Thoracic aorta (tissue), 2 donors: ENCODE measurements around the gene C5orf63. TPM values are rescaled to one million over a fixed set of nuclear protein-coding genes. Genes with fewer than 3 reads are reported as not detected.

Experiments
- ATAC-seq: fragments of 150-250 bp; one replicate; pipeline ENCODE4 v1.8.0; 2017; ENCODE audit warnings: low read depth; ENCODE audit not compliant: insufficient number of reproducible peaks, low FRiP score
- DNase-seq: peaks from one replicate; pipeline ENCODE4 v3.0.0-alpha.2; 2020; ENCODE audit warnings: low spot score
- H3K27ac ChIP-seq, 2 donors: fragments of 200-600 bp; sonication (generic); 1 replicate in 1 of 2; 2 replicates in 1 of 2; pipeline ENCODE4 v1.5.1; 2016; ENCODE audit warnings: mild to moderate bottlenecking in 2 of 2, moderate library complexity in 2 of 2
- H3K27me3 ChIP-seq: fragments of 200-600 bp; sonication (generic); replicated peaks from 2 replicates; pipeline ENCODE4 v1.6.0; 2016; ENCODE audit warnings: mild to moderate bottlenecking; ENCODE audit not compliant: insufficient read depth
- H3K36me3 ChIP-seq: fragments of 200-600 bp; sonication (generic); one replicate; pipeline ENCODE4 v1.5.1; 2016
- H3K4me1 ChIP-seq, 2 donors: fragments of 200-600 bp; sonication (generic); 1 replicate in 1 of 2; 2 replicates in 1 of 2; pipeline versions ENCODE4 v1.5.1 to v1.6.0; 2016; ENCODE audit warnings: low read depth in 2 of 2, mild to moderate bottlenecking in 1 of 2; ENCODE audit not compliant: control insufficient read depth in 1 of 2
- H3K4me3 ChIP-seq: fragments of 200-600 bp; sonication (generic); 2 replicates; pipeline ENCODE4 v1.5.1; 2016; ENCODE audit warnings: mild to moderate bottlenecking
- H3K9me3 ChIP-seq: fragments of 200-600 bp; sonication (generic); 2 replicates; pipeline ENCODE4 v1.5.1; 2016
- total RNA-seq, 2 donors: library from RNA; depleted of rRNA; stranded (reverse); fragments of >200 nt; gene quantifications; one replicate each; pipeline versions ENCODE4 v1.1.0 to v1.2.3, GENCODE V29; 2016
- TF ChIP-seq, protein P1 (sequence below): fragments of 200-600 bp; sonication (generic); IDR thresholded peaks from one replicate; pipeline ENCODE4 v1.5.1; 2019; ENCODE audit warnings: antibody characterized with exemption

The C5orf63 gene
- total RNA-seq, 2 donors from 2014 or later = 1.1 to 2.0 TPM

DNA sequence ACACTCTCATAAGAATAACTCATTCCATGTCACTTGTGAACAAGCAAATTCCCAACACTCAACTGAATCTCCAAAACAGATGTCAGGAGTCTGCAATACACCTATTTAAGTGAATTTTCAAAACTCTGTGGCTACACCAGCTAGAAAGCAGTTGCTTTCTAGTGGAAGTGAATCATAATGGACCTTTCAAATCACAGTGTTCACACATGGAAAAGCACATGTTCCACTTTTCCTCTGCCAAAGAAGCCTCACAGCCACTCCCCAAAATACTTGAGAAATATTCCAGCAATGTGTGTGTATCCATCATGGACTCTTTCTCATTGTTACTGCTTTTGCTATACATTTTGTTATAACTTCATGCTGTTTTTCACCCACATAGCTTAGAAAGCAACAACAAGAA lies 60.4 kb downstream of the C5orf63 start:
- H3K9me3 ChIP-seq = no peaks in the 10 kb centered on the region
- TF ChIP-seq, protein P1, sequence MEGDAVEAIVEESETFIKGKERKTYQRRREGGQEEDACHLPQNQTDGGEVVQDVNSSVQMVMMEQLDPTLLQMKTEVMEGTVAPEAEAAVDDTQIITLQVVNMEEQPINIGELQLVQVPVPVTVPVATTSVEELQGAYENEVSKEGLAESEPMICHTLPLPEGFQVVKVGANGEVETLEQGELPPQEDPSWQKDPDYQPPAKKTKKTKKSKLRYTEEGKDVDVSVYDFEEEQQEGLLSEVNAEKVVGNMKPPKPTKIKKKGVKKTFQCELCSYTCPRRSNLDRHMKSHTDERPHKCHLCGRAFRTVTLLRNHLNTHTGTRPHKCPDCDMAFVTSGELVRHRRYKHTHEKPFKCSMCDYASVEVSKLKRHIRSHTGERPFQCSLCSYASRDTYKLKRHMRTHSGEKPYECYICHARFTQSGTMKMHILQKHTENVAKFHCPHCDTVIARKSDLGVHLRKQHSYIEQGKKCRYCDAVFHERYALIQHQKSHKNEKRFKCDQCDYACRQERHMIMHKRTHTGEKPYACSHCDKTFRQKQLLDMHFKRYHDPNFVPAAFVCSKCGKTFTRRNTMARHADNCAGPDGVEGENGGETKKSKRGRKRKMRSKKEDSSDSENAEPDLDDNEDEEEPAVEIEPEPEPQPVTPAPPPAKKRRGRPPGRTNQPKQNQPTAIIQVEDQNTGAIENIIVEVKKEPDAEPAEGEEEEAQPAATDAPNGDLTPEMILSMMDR = no peak
- no peak for ATAC-seq
- H3K4me3 ChIP-seq = no peak overlapping the region
- H3K27ac ChIP-seq = no peak overlapping the region
- no peaks in the 10 kb centered on the region for H3K27me3 ChIP-seq
- DNase-seq = no peak
- H3K4me1 ChIP-seq = peaks cover 0 to 10% of the 10 kb centered on the region in 2 donors
- H3K36me3 ChIP-seq = no peaks in the 10 kb centered on the region

DNA sequence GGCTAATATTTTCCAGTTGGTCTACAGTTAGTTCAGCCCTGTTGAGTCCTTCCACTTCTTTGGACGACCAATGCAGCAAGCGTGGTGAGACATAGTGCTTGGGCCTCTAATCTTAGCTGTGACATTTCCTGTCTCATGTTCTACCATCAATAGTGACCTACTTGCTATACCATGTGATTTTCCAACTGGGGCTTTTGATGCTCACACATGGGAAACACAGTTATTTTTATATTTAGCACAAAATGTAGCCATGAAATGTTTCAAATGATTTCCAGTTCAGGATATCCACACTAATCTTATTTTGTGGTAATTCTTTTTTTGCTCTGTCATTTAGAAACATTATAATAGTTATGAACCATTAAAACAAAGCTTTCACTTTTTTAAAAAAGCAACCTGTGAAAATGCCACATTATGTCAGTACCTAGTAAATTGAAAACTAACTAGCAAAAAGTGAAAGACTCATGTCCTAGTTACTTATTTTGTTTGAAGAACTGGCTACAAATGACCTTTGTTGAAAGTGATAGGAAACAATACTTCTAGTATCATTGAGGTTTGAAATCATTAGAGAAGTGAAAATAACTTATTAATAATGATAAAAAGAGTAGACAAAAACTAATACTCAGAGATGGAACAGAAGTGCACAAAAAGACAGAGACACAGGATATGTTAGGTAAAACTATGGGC lies 61.2 kb downstream of the C5orf63 start:
- Histone ChIP-seq H3K36me3 (no peaks in the 10 kb centered on the region), H3K4me3 (no peak overlapping the region), H3K27me3 (no peaks in the 10 kb centered on the region), H3K4me1 (peaks cover 0 to 10% of the 10 kb centered on the region in 2 donors), H3K9me3 (no peaks in the 10 kb centered on the region), H3K27ac (no peak overlapping the region)
- TF ChIP-seq, protein P1 = no peak
- ATAC-seq (no peak), DNase-seq (no peak)

DNA sequence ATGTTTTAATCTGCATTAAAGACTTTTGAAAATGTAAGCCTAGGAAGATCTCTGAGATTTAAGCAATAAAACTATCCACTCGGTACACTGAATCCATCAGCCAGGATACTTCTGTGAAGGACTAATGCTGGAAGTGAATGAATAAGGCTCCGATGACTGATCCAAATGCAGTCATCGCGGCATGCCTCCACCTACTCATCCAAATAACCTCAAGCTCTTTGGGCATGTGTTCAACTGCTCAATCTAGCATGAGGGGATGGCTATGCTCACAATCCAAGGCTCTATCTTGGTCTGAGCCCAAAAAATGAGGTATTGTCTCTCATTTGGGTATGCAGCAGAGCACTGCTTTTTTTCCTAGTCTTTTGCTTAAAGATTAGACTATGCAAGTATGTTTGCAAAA lies 62.1 kb downstream of the C5orf63 start:
- peaks cover 0 to 10% of the 10 kb centered on the region in 2 donors for H3K4me1 ChIP-seq
- no peaks in the 10 kb centered on the region for H3K9me3 ChIP-seq
- TF ChIP-seq, protein P1 = no peak
- H3K27me3 ChIP-seq = no peaks in the 10 kb centered on the region
- H3K36me3 ChIP-seq = no peaks in the 10 kb centered on the region
- no peak overlapping the region for H3K27ac ChIP-seq
- DNase-seq = no peak
- no peak for ATAC-seq
- H3K4me3 ChIP-seq = no peak overlapping the region

DNA sequence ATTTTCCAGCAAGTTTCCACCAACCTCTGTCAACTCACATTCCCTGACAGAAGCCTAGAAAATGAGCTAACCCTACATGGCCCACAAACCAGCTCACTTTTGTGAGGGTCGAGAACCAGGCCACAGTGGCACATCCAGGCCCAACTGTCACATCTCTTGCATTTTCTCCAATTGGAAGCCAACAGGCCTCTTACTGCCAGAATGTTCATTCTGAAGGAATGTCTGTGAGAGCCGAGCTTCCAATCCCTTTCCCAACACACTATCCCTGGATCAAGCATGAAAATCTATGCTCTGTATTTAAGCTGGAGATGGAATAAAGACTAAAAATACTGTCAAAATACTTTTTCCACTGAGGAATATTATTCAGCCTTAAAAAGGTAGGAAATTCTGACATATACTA lies 62.9 kb downstream of the C5orf63 start:
- H3K27me3 ChIP-seq = no peaks in the 10 kb centered on the region
- no peak overlapping the region for H3K4me3 ChIP-seq
- no peak overlapping the region for H3K27ac ChIP-seq
- ATAC-seq (no peak), DNase-seq (no peak)
- TF ChIP-seq, protein P1 = no peak
- no peaks in the 10 kb centered on the region for H3K9me3 ChIP-seq
- H3K36me3 ChIP-seq = no peaks in the 10 kb centered on the region
- peaks cover 0 to 10% of the 10 kb centered on the region in 2 donors for H3K4me1 ChIP-seq

DNA sequence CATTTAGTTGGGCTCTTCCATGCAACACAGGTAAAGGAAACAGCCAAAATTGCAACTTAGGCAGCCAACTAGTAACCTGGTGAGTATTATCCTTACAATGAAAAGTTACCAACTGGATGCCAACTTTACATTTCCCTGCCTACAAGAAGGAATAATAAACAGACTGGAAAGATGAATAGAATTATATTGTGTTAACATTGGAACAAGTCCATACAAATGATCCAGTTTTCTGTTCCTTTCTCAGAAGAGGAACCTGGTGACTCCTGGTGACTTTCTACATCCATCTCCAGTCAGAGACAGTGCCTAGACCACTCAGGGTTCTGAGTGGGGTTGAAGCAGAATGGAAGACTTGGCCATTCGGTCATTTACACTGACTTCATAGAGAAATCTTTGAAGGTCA lies 63.5 kb downstream of the C5orf63 start:
- H3K27me3 ChIP-seq = no peaks in the 10 kb centered on the region
- TF ChIP-seq, protein P1 = no peak
- DNase-seq (no peak), ATAC-seq (no peak)
- H3K4me1 ChIP-seq = peaks cover 0 to 10% of the 10 kb centered on the region in 2 donors
- no peak overlapping the region for H3K27ac ChIP-seq
- H3K9me3 ChIP-seq = no peaks in the 10 kb centered on the region
- no peak overlapping the region for H3K4me3 ChIP-seq
- H3K36me3 ChIP-seq = no peaks in the 10 kb centered on the region
